ENCODE measurements around the gene FAM110A.
"Not testable (repeated sequence)": the region's sequence is repeated elsewhere in the genome, so short reads cannot be mapped to it uniquely, and the experiment has no call there.

Gene FAM110A

GRCh38 chr20:844473-845225 lies 11.1 kb downstream of the FAM110A start:
- peak; percentile 89 for DNase-seq (ENCODE audit: low read depth)

GRCh38 chr20:845226-845868 lies 11.8 kb downstream of the FAM110A start:
- no peak for DNase-seq (ENCODE audit: low read depth)

- DNase-seq (ENCODE audit: low read depth), result peak; percentile 79
These were observed 12.7 kb downstream of the FAM110A start for GRCh38 chr20:845941-846893.

GRCh38 chr20:846894-847278 lies 13.4 kb downstream of the FAM110A start:
- DNase-seq (ENCODE audit: low read depth), result peak; percentile 68

GRCh38 chr20:848193-848592 lies 14.7 kb downstream of the FAM110A start:
- no peak for DNase-seq (ENCODE audit: low read depth)

- DNase-seq (ENCODE audit: low read depth), result not testable (repeated sequence)
These were observed 15.2 kb downstream of the FAM110A start for GRCh38 chr20:848731-849130.

GRCh38 chr20:853406-853996 lies 20.0 kb downstream of the FAM110A start:
- DNase-seq (ENCODE audit: low read depth), result no peak

- DNase-seq (ENCODE audit: low read depth), result no peak
These were observed 21.1 kb downstream of the FAM110A start for GRCh38 chr20:854601-855000.

- DNase-seq (ENCODE audit: low read depth), result no peak
These were observed 22.2 kb downstream of the FAM110A start for GRCh38 chr20:855466-856360.

GRCh38 chr20:856361-856775 lies 22.9 kb downstream of the FAM110A start:
- no peak for DNase-seq (ENCODE audit: low read depth)

- DNase-seq (ENCODE audit: low read depth), result no peak
These were observed 24.5 kb downstream of the FAM110A start for GRCh38 chr20:858011-858410.

- DNase-seq (ENCODE audit: low read depth), result no peak
These were observed 26.3 kb downstream of the FAM110A start for GRCh38 chr20:859751-860231.

- no peak for DNase-seq (ENCODE audit: low read depth)
These were observed 27.4 kb downstream of the FAM110A start for GRCh38 chr20:860891-861290.

GRCh38 chr20:865440-865839 lies 31.9 kb downstream of the FAM110A start:
- DNase-seq (ENCODE audit: low read depth), result no peak

- DNase-seq (ENCODE audit: low read depth), result no peak
These were observed 34.8 kb downstream of the FAM110A start for GRCh38 chr20:868279-868678.

- no peak for DNase-seq (ENCODE audit: low read depth)
These were observed 36.1 kb downstream of the FAM110A start for GRCh38 chr20:869606-870005.

GRCh38 chr20:870758-871157 lies 37.2 kb downstream of the FAM110A start:
- no peak for DNase-seq (ENCODE audit: low read depth)

- DNase-seq (ENCODE audit: low read depth), result no peak
These were observed 37.9 kb downstream of the FAM110A start for GRCh38 chr20:871436-871835.

GRCh38 chr20:871948-872347 lies 38.4 kb downstream of the FAM110A start:
- no peak for DNase-seq (ENCODE audit: low read depth)

- DNase-seq (ENCODE audit: low read depth), result no peak
These were observed 39.5 kb downstream of the FAM110A start for GRCh38 chr20:872855-873520.

All from CMK (cell line).